ENCODE data around the gene LGR5. TPM values are rescaled to one million over a fixed set of nuclear protein-coding genes. Genes with fewer than 3 reads are reported as not detected.
A peak's percentile ranks its signal among the peaks of the same experiment; 100 is the strongest.

Gene LGR5
- total and polyA plus RNA-seq, 2 of the 13 experiments (the other 11 are each of a cell fraction or from before 2014, with no cell fraction given), result 37.0 to 121 TPM

- TF ChIP-seq SNAPC4 (CRISPR knock-in tag; IDR thresholded peaks at IDR 0.05) (no peak), TRAFD1 (CRISPR knock-in tag; IDR thresholded peaks at IDR 0.05; ENCODE audit: borderline replicate concordance) (no peak; the same call in 1 of the 2 replicates), CHD2 (IDR thresholded peaks at IDR 0.05; ENCODE audit: low read depth, low read length) (0 out of 2 replicates have a peak, but pooled peaks have one; percentile 23), MAX (IDR thresholded peaks at IDR 0.05) (peak; percentile 34; the same call in 1 of the 2 replicates), ZBTB43 (CRISPR knock-in tag; conservative IDR thresholded peaks at IDR 0.05) (0 out of 2 replicates have a peak, but pooled peaks have one; percentile 43), TCF12 (IDR thresholded peaks at IDR 0.05) (no peak), TCF12 (CRISPR knock-in tag; IDR thresholded peaks at IDR 0.05) (peak; percentile 92), IKZF1 (IDR thresholded peaks at IDR 0.05) (no peak), HOXA5 (CRISPR knock-in tag; IDR thresholded peaks at IDR 0.05) (no peak), YEATS2 (CRISPR knock-in tag; IDR thresholded peaks at IDR 0.05; ENCODE audit: borderline replicate concordance) (peak; percentile 66; the same call in 1 of the 2 replicates), KLF6 (CRISPR knock-in tag; IDR thresholded peaks at IDR 0.05) (peak; percentile 48; the same call in 1 of the 2 replicates), AKNA (CRISPR knock-in tag; IDR thresholded peaks at IDR 0.05; ENCODE audit: borderline replicate concordance) (no peak)
Observed at GRCh38 chr12:71440763-71441748, 1.5 kb downstream of the LGR5 start (continued).
